GM19238 (cell line): ENCODE results near the gene ITGB5.
"Not testable (repeated sequence)": the region's sequence is repeated elsewhere in the genome, so short reads cannot be mapped to it uniquely, and the experiment has no call there.

Experiments used
- DNase-seq: peaks from one replicate; pipeline ENCODE4 v3.0.0; 2011; ENCODE audit warnings: low spot score; ENCODE audit not compliant: insufficient read length

Gene ITGB5

GRCh38 chr3:124758851-124759635, 128.1 kb downstream of the ITGB5 start:
- DNase-seq: no peak

- DNase-seq: not testable (repeated sequence)
Measured at GRCh38 chr3:124757926-124758325, 129.2 kb downstream of the ITGB5 start.

- no peak for DNase-seq
Measured at GRCh38 chr3:124752051-124752450, 135.1 kb downstream of the ITGB5 start.

DNA sequence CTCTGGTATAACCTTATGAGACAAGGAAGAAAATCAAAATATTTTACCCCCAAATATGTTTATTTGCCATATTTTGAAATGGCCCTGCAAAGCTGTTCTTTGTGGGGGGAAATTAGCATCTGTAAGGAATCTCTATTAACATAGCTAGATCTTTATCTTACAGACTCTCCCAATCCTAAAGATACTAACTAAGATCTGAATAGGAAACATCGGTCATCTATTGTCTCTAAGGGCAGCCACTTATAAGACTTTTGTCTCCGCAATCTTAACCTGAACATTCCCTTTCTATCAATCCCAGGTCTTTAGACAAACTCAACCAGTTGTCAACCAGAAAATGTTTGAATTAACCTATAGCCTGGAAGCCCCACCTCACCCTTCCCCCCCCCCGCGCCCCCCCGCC, 135.7 kb downstream of the ITGB5 start:
- DNase-seq: no peak

- DNase-seq: not testable (repeated sequence)
Measured at GRCh38 chr3:124749877-124750276, 137.3 kb downstream of the ITGB5 start.

DNA sequence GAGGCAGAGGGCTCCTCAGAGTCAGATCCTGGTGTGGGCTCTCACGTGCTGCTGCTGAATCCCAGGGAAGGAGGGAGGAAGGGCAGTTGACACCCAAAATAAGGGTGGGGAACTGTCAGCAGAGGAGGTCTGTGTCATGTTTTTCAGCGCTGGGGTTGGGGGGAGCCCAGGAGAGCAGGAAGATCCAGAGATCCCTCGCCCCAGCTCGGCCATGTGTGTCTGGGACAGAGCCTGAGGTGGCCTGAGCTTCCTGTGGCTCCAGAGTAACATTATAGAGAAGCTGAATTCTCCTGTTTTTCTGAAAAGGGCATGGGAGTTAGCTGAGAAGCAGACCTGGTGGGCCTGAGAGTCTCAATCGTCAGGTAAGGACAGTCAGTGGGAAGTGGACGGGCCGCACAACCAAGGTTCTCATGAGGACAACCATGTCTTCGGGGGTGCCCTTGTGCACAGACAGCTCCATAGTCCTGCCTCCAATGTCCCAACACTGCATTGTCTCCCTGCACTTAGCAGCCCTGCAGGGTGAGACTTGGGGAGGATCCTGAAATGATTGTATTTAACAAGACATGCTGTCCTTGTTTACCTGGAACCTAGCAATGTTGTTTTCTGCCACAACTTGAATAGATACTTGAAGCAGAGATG, 138.5 kb downstream of the ITGB5 start:
- DNase-seq: no peak

GRCh38 chr3:124747111-124747981, 139.8 kb downstream of the ITGB5 start:
- no peak for DNase-seq

DNA sequence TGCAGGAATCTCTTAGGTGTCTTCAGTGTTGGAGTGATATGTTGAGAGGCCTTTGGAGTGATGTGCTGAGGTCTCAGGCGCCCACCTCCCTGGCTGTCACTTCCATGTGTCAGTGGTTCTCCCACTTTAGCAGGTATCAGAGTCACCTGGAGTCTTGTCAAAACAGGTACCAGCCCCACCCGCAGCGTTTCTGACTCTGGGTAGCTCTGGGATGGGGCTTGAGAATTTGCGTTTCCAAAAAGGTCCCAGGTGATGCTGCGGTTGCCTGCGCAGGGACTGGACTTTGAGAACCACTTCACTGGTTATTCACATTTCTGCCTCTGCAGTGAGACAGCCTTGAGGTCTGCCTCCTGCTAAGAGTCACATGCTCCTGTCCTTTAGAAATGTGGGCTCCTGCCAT, 141.4 kb downstream of the ITGB5 start:
- DNase-seq: no peak

DNA sequence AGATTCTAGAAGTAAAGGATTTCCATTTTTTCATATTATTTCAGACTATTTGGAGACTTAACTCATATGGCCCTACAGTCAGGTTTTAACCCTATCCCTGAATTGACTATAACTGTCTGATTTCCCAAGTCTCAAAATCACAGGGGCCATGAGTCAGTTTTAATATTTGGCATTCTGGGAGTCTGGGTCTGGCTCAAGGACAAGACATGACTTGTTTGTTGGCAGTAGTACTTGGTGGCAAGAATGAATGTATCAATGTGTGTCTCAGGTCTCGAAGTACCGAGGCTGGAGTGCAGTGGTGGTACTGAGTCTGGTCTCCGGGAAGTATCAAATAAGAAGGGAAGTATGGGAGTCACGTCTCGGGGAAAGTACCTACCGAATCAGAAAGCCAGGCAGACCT, 146.1 kb downstream of the ITGB5 start:
- DNase-seq: no peak

DNA sequence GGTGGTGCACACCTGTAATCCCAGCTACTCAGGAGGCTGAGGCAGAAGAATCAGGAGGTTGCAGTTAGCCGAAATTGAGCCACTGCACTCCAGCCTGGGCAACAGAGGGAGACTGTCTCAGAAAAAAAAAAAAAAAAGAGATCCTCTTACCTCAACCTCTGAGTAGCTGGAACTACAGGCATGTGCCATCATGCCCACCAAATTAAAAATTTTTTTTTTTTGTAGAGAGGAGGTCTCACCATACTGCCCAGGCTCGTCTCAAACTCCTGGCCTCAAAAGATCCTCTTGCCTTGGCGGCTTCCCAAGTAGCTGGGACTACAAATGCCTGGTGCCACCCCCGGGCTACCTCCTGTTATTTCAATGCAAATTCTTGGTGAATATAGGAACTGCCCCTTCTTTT, 155.4 kb downstream of the ITGB5 start:
- DNase-seq: no peak

- no peak for DNase-seq
Measured at GRCh38 chr3:124730941-124731297, 156.2 kb downstream of the ITGB5 start.

DNA sequence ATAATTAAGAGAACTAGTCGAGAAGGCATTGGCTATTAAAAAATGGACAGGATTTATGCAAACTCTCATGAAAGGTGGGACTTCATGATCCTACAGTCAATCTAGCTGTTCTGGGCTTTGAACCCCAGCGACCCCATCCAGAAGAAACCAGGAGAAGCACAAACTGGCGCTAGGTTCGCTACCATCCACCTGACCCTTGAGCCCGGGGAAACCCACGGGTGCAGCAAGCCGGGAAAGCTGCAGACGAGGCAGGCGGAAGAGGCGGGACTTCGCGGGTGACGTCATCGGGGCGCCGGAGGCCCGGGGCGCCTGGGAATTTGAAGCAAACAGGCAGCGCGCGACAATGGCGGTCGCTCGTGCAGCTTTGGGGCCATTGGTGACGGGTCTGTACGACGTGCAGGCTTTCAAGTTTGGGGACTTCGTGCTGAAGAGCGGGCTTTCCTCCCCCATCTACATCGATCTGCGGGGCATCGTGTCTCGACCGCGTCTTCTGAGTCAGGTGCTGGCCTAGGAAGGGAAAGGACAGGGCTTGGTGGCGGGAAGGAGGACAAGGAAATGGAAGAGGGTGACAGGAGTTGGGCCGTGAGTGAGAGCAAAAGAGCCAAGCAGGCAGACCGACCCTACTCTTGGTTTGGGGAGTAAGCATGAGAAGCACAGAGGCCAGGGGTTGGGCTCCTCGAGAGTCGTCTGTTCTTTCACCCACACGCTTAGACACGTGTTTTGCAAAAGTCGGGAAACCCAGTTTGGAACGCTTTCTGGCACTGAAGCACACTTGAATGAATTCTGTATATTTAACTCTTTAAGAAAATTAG, 156.8 kb downstream of the ITGB5 start, which contains the start of gene UMPS:
Gene UMPS, plus strand, starts transcription at position 324 of the 812 bp plus-strand sequence. Its CDS starts 20 bp downstream, at position 344.
- DNase-seq: peak; percentile 82

- no peak for DNase-seq
Measured at GRCh38 chr3:124722589-124722988, 164.6 kb downstream of the ITGB5 start.

DNA sequence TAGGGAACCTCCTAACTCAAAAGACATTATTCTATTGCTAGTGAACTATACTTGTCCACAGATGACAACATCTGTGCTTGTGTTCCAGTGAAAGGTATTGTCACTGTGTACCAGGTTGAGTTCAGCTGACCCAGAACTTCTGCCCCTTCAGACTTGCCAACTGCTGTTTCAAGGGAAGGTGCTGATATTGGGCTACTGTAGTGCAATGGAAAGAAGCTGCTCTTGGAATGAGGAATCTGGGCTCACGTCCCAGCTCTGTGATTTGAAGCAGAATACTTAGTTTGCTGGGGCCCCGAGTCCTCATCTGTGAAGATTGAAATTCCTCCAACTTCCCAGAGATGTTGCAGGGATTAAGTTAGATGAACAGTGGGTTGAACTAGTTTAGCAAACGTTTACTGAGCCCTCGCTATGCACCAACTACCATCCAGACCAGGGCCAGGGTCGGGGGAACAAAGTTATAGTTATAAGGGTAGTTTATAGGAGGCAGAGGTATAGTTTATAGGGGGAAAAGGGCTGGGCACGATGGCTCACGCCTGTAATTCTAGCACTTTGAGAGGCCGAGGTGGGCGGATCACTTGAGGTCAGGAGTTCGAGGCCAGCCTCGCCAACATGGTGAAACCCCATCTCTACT, 172.8 kb downstream of the ITGB5 start:
- no peak for DNase-seq
